ENCODE results near the gene HNRNPUL1. TPM values are rescaled to one million over a fixed set of nuclear protein-coding genes. Genes with fewer than 3 reads are reported as not detected.

Gene HNRNPUL1
- total and polyA plus RNA-seq, 2 donors (not counting 1 experiment from before 2014, with no cell fraction given), result 60.7 to 273 TPM

DNA sequence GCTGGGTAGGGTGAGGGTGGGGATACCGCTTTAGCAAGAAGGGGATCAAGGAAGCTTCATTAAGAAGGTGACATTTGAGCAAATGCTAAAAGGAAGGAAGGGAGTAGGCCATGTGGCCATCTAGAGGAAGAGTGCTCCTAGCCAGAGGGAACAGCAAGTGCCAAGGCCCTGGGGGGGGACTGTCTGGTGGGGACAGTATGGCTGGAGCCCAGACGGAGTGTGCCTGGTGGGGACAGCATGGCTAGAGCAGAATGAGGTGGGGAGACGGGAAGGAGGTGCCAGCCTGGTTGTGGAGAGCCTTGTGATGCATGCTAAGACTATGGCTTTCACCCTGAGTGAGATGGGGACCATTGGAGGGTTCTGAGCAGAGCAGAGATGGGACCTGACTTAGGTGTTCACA, 91.6 kb downstream of the HNRNPUL1 start:
- Mint-ChIP-seq H3K27ac (peak overlapping the region; percentile 83), H3K4me1 (peaks cover 25% of the 10 kb centered on the region), H3K4me3 (no peak overlapping the region), H3K27me3 (no peaks in the 10 kb centered on the region), H3K9me3 (ENCODE audit: insufficient read depth) (no peaks in the 10 kb centered on the region)
- Histone ChIP-seq H3K36me3 (replicated peaks in 1 of 2; ENCODE audit: control extremely low read depth in 1 of 2, control insufficient read depth in 1 of 2, extremely low read depth in 1 of 2, insufficient read depth in 2 of 2, low read length in 1 of 2) (no peaks in the 10 kb centered on the region), H3K4me1 (ENCODE audit: control insufficient read depth in 2 of 2, insufficient read depth in 2 of 2, low read length in 2 of 2) (peaks cover 5 to 9% of the 10 kb centered on the region in 2 donors), H2AFZ (ENCODE audit: insufficient read depth, low read depth, low read length, poor library complexity, severe bottlenecking) (no peak overlapping the region), H3K27ac (ENCODE audit: low read length in 2 of 2) (no peak overlapping the region), H3K27me3 (replicated peaks in 1 of 4; ENCODE audit: control extremely low read depth in 1 of 4, control insufficient read depth in 3 of 4, insufficient read depth in 4 of 4, low read length in 3 of 4) (no peaks in the 10 kb centered on the region), H4K20me1 (ENCODE audit: control insufficient read depth, insufficient read depth, low read length, poor library complexity, severe bottlenecking) (peaks cover 28% of the 10 kb centered on the region), H3K4me2 (replicated peaks; ENCODE audit: low read depth, low read length, poor library complexity, severe bottlenecking) (no peak overlapping the region), H3K4me3 (ENCODE audit: control extremely low read depth in 1 of 5, extremely low read depth in 1 of 5, insufficient read depth in 1 of 5, low read depth in 2 of 5, low read length in 4 of 5) (no peak overlapping the region), H3K9me3 (ENCODE audit: control extremely low read depth in 1 of 3, control insufficient read depth in 2 of 3, insufficient read depth in 1 of 3, low read length in 2 of 3) (no peaks in the 10 kb centered on the region), H3K79me2 (ENCODE audit: control insufficient read depth, insufficient read depth, low read length) (peaks cover 34% of the 10 kb centered on the region), H3K9ac (ENCODE audit: low read length) (no peak overlapping the region)
- WGBS (ENCODE audit: insufficient coverage), result 92% methylated on average over 3 of the region's 3 CpGs
- ChIA-PET CTCF (interaction anchor here (0.6 to 7.6 kb wide), 12 partner anchors 9 to 220 kb away, joined by 3 to 130 read pairs (median 4); partner anchors contain the start of genes B9D2, CCDC97, CEACAM21 and DMAC2), POLR2A (interaction anchor here (1.2 kb wide), 1 partner anchor 8 kb away, joined by 4 read pairs; the partner anchor contains the start of gene B9D2)
- intact Hi-C loops (cut with micrococcal nuclease), result no loop called here
- TF ChIP-seq CTCF (IDR thresholded peaks at IDR 0.05), result no peak
- TF ChIP-seq EZH2 (IDR thresholded peaks at IDR 0.05; ENCODE audit: borderline replicate concordance, insufficient read depth, low read depth, low read length, poor library complexity, severe bottlenecking), result no peak
- ATAC-seq (ENCODE audit: low read depth) (no peak), DNase-seq (no peak)

DNA sequence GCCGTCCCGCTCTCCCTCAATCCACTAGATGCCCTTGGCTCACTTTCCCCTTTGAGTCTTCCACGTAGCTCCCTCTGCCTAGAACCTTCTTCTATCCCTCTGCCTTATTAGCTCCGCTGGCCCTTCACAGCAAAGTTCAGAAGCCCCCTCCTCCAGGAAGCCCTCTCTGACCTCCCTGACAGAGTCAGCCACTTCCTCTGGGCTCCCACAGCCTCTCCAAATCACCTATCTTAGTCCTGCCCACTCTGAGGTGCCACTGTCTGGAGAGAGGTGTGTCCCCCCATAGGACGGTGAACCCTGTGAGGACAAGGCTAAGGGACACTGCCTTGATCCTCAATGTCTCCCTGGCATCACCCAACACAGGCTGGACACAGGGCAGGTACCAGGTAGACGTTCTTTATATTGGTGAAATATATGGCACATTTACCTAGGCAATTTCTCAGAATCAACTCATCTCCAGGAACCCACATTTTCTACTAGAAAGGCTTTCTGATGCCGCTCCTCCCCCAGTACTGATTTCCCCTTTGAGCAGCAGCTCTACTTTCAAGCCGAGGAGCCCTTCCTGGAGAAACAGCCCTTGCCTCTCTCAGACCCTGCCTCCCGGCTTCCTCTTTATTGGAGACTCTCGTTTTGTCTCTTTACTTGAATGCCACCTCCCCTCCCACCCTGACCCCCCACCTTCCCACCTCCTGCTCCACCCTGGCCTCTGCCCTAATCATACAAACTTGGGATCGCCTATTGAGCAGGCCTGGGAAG, 93.0 kb downstream of the HNRNPUL1 start:
- TF ChIP-seq EZH2 (IDR thresholded peaks at IDR 0.05; ENCODE audit: borderline replicate concordance, insufficient read depth, low read depth, low read length, poor library complexity, severe bottlenecking), result no peak
- TF ChIP-seq CTCF (IDR thresholded peaks at IDR 0.05), result no peak
- ChIA-PET CTCF (interaction anchor here (1.1 to 7.6 kb wide), 3 partner anchors 32 to 153 kb away, joined by 3 to 130 read pairs (median 3); no protein-coding TSS in a partner anchor), POLR2A (interaction anchor here (0.7 kb wide), 1 partner anchor 218 kb away, joined by 3 read pairs; no protein-coding TSS in a partner anchor)
- peaks cover 0 to 3% of the 10 kb centered on the region in 2 experiments for H3K36me3 ChIP-seq (replicated peaks in 1 of 2; ENCODE audit: control extremely low read depth in 1 of 2, control insufficient read depth in 1 of 2, extremely low read depth in 1 of 2, insufficient read depth in 2 of 2, low read length in 1 of 2)
- intact Hi-C loops (cut with micrococcal nuclease), result no loop called here
- Mint-ChIP-seq H3K4me3 (no peak overlapping the region), H3K9me3 (ENCODE audit: insufficient read depth) (no peaks in the 10 kb centered on the region), H3K27ac (peak overlapping the region; percentile 67), H3K4me1 (peaks cover 17% of the 10 kb centered on the region), H3K27me3 (no peaks in the 10 kb centered on the region)
- H3K4me3 ChIP-seq (ENCODE audit: control extremely low read depth in 1 of 5, extremely low read depth in 1 of 5, insufficient read depth in 1 of 5, low read depth in 2 of 5, low read length in 4 of 5), result no peak overlapping the region
- no peak overlapping the region for H3K9ac ChIP-seq (ENCODE audit: low read length)
- no peak overlapping the region for H3K27ac ChIP-seq (ENCODE audit: low read length in 2 of 2)
- H3K9me3 ChIP-seq (ENCODE audit: control extremely low read depth in 1 of 3, control insufficient read depth in 2 of 3, insufficient read depth in 1 of 3, low read length in 2 of 3), result no peaks in the 10 kb centered on the region
- 77% methylated on average over 6 of the region's 11 CpGs for WGBS (ENCODE audit: insufficient coverage)
- no peaks in the 10 kb centered on the region for H3K27me3 ChIP-seq (replicated peaks in 1 of 4; ENCODE audit: control extremely low read depth in 1 of 4, control insufficient read depth in 3 of 4, insufficient read depth in 4 of 4, low read length in 3 of 4)
- H3K4me1 ChIP-seq (ENCODE audit: control insufficient read depth in 2 of 2, insufficient read depth in 2 of 2, low read length in 2 of 2), result peaks cover 3 to 6% of the 10 kb centered on the region in 2 donors
- DNase-seq, result no peak
- peaks cover 26% of the 10 kb centered on the region for H3K79me2 ChIP-seq (ENCODE audit: control insufficient read depth, insufficient read depth, low read length)
- H2AFZ ChIP-seq (ENCODE audit: insufficient read depth, low read depth, low read length, poor library complexity, severe bottlenecking), result no peak overlapping the region
- H3K4me2 ChIP-seq (replicated peaks; ENCODE audit: low read depth, low read length, poor library complexity, severe bottlenecking), result no peak overlapping the region
- H4K20me1 ChIP-seq (ENCODE audit: control insufficient read depth, insufficient read depth, low read length, poor library complexity, severe bottlenecking), result peaks cover 15% of the 10 kb centered on the region
- ATAC-seq (ENCODE audit: low read depth), result no peak

All from B cell (primary cell).